HEK293T (cell line): ENCODE results near the gene TBL2.

Experiments used
- BHLHE40 ChIP-seq: fragments of 450-650 bp; IDR thresholded peaks from 2 replicates; pipeline ENCODE4 v1.6.1; 2016; ENCODE audit warnings: mild to moderate bottlenecking, moderate library complexity, borderline replicate concordance
- FOXK2 ChIP-seq: fragments of 450-650 bp; IDR thresholded peaks from 2 replicates; pipeline ENCODE4 v1.6.1; 2016; ENCODE audit warnings: mild to moderate bottlenecking
- LEF1 ChIP-seq: fragments of 450-650 bp; IDR thresholded peaks from 2 replicates; pipeline ENCODE4 v1.6.1; 2017; ENCODE audit warnings: mild to moderate bottlenecking, borderline replicate concordance
- SP1 ChIP-seq: fragments of 450-650 bp; IDR thresholded peaks from 2 replicates; pipeline ENCODE4 v1.6.1; 2017
- TARDBP ChIP-seq: fragments of 450-650 bp; IDR thresholded peaks from 2 replicates; pipeline ENCODE4 v1.6.1; 2016

DNA sequence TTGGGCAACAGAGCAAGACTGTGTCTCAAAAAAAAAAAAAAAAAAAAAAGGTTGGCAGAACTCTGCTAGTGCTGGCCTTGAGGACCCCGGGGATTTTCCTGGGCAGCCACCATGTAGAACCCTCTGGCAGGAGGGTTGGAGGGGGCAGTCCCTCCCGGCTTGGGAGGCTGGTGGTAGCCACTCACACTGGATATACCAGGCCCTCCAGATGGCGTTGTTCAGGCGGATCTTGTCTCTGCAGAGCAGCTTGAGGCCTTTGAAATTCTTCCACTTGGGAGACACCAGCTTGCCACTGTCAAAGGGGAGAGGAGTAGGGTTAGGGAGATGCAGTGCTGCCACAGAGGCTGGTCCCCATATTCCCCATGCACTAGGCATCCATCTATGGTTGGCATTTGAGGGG lies 37.5 kb upstream of the TBL2 start:
- no peak for TF ChIP-seq TARDBP
- TF ChIP-seq BHLHE40, result no peak
- TF ChIP-seq FOXK2, result no peak
- TF ChIP-seq LEF1, result no peak
- TF ChIP-seq SP1, result no peak
